Activated CD8-positive, alpha-beta memory T cell treated with anti-CD3 and anti-CD28 coated beads, Interleukin-2, amount 50 U/mL, for 1 hour (primary cell): ENCODE results near the gene NIN.

Source experiments
- DNase-seq: peaks from one replicate; pipeline ENCODE4 v3.0.0-alpha.2; 2020; ENCODE audit errors: extremely low read depth

The NIN gene

GRCh38 chr14:50790589-50790988, 40.4 kb downstream of the NIN start:
- no peak for DNase-seq

GRCh38 chr14:50786751-50787464, 44.1 kb downstream of the NIN start:
- DNase-seq = no peak

- no peak for DNase-seq
These were observed 45.4 kb downstream of the NIN start for GRCh38 chr14:50785457-50786063.

- no peak for DNase-seq
These were observed 46.1 kb downstream of the NIN start for GRCh38 chr14:50784683-50785456.

GRCh38 chr14:50783563-50783962, 47.4 kb downstream of the NIN start:
- DNase-seq = no peak

- no peak for DNase-seq
These were observed 50.6 kb downstream of the NIN start for GRCh38 chr14:50780393-50780792.

- DNase-seq = no peak
These were observed 52.1 kb downstream of the NIN start for GRCh38 chr14:50778721-50779483.

- no peak for DNase-seq
These were observed 54.4 kb downstream of the NIN start for GRCh38 chr14:50776522-50776921.

- DNase-seq = no peak
These were observed 55.6 kb downstream of the NIN start for GRCh38 chr14:50775357-50775756.

- DNase-seq = no peak
These were observed 56.3 kb downstream of the NIN start for GRCh38 chr14:50774542-50775267.

- DNase-seq = no peak
These were observed 57.1 kb downstream of the NIN start for GRCh38 chr14:50773632-50774541.

GRCh38 chr14:50772412-50772811, 58.5 kb downstream of the NIN start:
- no peak for DNase-seq

GRCh38 chr14:50770586-50770985, 60.4 kb downstream of the NIN start:
- DNase-seq = no peak

GRCh38 chr14:50769863-50770500, 61.0 kb downstream of the NIN start:
- DNase-seq = no peak

GRCh38 chr14:50768680-50769079, 62.3 kb downstream of the NIN start:
- DNase-seq = no peak

- DNase-seq = no peak
These were observed 64.5 kb downstream of the NIN start for GRCh38 chr14:50766338-50766886.

- no peak for DNase-seq
These were observed 67.5 kb downstream of the NIN start for GRCh38 chr14:50763382-50764007.

- no peak for DNase-seq
These were observed 68.0 kb downstream of the NIN start for GRCh38 chr14:50762931-50763300.
